ENCODE measurements around the gene ETV2.
"Not testable (repeated sequence)": the region's sequence is repeated elsewhere in the genome, so short reads cannot be mapped to it uniquely, and the experiment has no call there.

The ETV2 gene

GRCh38 chr19:35628565-35629331 is 12.8 kb upstream of the ETV2 start, which contains the start of gene RBM42:
Gene RBM42 (plus strand): TSS chr19:35629036. CDS start chr19:35629154, 118 bp downstream.
- peak; percentile 92 for DNase-seq (ENCODE audit: low read depth)

- DNase-seq (ENCODE audit: low read depth) = no peak
These were observed 12.3 kb upstream of the ETV2 start for GRCh38 chr19:35629332-35629633.

GRCh38 chr19:35633727-35634440 is 7.7 kb upstream of the ETV2 start:
- no peak for DNase-seq (ENCODE audit: low read depth)

- no peak for DNase-seq (ENCODE audit: low read depth)
These were observed 4.9 kb upstream of the ETV2 start for GRCh38 chr19:35636651-35637050.

- DNase-seq (ENCODE audit: low read depth) = no peak
These were observed 4.4 kb upstream of the ETV2 start for GRCh38 chr19:35637165-35637564.

- no peak for DNase-seq (ENCODE audit: low read depth)
These were observed 2.3 kb upstream of the ETV2 start for GRCh38 chr19:35639321-35639639.

GRCh38 chr19:35639863-35640262 is 1.7 kb upstream of the ETV2 start:
- DNase-seq (ENCODE audit: low read depth) = no peak

GRCh38 chr19:35642312-35642711 is 767 bp downstream of the ETV2 start:
- no peak for DNase-seq (ENCODE audit: low read depth)

- no peak for DNase-seq (ENCODE audit: low read depth)
These were observed 1.3 kb downstream of the ETV2 start for GRCh38 chr19:35642798-35643254.

GRCh38 chr19:35643255-35644205 is 2.0 kb downstream of the ETV2 start:
- peak; percentile 66 for DNase-seq (ENCODE audit: low read depth)

- DNase-seq (ENCODE audit: low read depth) = peak; percentile 91
These were observed 2.9 kb downstream of the ETV2 start for GRCh38 chr19:35644206-35644986.

GRCh38 chr19:35644987-35645679 is 3.6 kb downstream of the ETV2 start:
- peak; percentile 48 for DNase-seq (ENCODE audit: low read depth)

GRCh38 chr19:35645680-35646511 is 4.4 kb downstream of the ETV2 start:
- DNase-seq (ENCODE audit: low read depth) = no peak

- peak; percentile 83 for DNase-seq (ENCODE audit: low read depth)
These were observed 6.7 kb downstream of the ETV2 start, which contains the start of gene COX6B1 for GRCh38 chr19:35648017-35648961. Gene COX6B1 (plus strand): TSS chr19:35648323. CDS start chr19:35651244, 2,921 bp downstream.

GRCh38 chr19:35650581-35650980 is 9.0 kb downstream of the ETV2 start:
- DNase-seq (ENCODE audit: low read depth) = no peak

- DNase-seq (ENCODE audit: low read depth) = not testable (repeated sequence)
These were observed 13.3 kb downstream of the ETV2 start for GRCh38 chr19:35654828-35655227.

GRCh38 chr19:35655600-35655999 is 14.1 kb downstream of the ETV2 start:
- no peak for DNase-seq (ENCODE audit: low read depth)

- no peak for DNase-seq (ENCODE audit: low read depth)
These were observed 15.2 kb downstream of the ETV2 start for GRCh38 chr19:35656700-35657099.

Data from activated T-helper 1 cell treated with Interleukin-2 at 50 U/mL for 16 hours (primary cell).